Amniotic stem cell (primary cell): ENCODE data around the gene PTPRH.

ENCODE experiments used
- DNase-seq: peaks from one replicate; lab custom pipeline; 2025; lab: John Stamatoyannopoulos, UW

The PTPRH gene, protein sequence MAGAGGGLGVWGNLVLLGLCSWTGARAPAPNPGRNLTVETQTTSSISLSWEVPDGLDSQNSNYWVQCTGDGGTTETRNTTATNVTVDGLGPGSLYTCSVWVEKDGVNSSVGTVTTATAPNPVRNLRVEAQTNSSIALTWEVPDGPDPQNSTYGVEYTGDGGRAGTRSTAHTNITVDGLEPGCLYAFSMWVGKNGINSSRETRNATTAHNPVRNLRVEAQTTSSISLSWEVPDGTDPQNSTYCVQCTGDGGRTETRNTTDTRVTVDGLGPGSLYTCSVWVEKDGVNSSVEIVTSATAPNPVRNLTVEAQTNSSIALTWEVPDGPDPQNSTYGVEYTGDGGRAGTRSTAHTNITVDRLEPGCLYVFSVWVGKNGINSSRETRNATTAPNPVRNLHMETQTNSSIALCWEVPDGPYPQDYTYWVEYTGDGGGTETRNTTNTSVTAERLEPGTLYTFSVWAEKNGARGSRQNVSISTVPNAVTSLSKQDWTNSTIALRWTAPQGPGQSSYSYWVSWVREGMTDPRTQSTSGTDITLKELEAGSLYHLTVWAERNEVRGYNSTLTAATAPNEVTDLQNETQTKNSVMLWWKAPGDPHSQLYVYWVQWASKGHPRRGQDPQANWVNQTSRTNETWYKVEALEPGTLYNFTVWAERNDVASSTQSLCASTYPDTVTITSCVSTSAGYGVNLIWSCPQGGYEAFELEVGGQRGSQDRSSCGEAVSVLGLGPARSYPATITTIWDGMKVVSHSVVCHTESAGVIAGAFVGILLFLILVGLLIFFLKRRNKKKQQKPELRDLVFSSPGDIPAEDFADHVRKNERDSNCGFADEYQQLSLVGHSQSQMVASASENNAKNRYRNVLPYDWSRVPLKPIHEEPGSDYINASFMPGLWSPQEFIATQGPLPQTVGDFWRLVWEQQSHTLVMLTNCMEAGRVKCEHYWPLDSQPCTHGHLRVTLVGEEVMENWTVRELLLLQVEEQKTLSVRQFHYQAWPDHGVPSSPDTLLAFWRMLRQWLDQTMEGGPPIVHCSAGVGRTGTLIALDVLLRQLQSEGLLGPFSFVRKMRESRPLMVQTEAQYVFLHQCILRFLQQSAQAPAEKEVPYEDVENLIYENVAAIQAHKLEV

DNA sequence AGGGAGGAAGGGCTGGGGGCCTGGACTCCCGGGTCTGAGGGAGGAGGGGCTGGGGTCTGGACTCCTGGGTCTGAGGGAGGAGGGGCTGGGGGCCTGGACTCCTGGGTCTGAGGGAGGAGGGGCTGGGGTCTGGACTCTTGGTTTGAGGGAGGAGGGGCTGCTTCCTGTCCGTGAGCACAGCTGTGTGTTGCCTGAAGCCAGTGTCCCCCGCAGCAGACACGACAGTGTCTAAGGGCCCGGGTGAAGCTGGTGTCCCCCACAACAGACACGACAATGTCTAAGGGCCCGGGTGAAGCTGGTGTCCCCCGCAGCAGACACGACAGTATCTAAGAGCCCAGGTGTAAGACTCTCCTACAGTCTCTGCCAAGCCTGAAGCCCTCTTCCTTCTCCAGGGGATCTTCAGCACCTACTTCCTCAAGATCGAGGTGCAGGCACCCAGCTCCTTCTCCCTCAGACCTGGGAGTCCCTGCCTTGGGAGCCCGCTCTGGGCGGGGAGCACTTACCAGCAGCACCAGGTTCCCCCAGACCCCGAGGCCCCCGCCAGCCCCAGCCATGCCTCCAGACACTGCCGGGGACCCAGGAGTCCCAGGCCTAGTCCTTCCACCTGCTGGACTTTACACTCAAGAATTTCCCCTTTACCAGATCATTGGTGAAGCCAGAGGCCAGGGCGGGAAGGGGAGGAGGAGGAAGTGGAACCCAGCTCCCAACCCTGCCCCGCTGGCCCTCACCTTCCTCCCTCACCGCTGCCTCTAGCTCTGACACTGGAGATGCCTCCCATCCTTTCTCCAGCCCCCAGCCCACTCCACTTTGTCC, at the start of gene PTPRH:
PTPRH (minus strand) TSS at position 622 of the 813 bp plus-strand sequence; CDS start at position 554, 68 bp downstream.
- no peak for DNase-seq

DNA sequence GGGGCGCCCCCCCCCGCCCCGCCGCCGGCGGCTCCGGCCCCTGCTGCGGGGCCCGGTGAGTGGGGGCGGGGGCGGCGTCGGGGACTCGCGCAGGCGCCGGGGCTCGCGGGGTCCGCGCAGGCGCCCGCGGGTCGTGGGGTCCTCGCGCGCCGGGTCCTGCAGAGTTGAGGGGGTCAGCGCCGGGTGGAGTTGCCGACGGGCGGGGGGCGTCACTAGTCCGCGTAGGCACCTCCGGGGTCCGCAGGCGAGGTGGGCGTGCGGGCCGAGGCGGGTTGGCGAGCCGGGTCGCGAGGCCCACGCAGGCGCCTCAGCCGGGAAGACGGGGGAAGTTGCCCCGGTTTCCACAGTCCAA, 49.2 kb upstream of the PTPRH start:
- no peak for DNase-seq

DNA sequence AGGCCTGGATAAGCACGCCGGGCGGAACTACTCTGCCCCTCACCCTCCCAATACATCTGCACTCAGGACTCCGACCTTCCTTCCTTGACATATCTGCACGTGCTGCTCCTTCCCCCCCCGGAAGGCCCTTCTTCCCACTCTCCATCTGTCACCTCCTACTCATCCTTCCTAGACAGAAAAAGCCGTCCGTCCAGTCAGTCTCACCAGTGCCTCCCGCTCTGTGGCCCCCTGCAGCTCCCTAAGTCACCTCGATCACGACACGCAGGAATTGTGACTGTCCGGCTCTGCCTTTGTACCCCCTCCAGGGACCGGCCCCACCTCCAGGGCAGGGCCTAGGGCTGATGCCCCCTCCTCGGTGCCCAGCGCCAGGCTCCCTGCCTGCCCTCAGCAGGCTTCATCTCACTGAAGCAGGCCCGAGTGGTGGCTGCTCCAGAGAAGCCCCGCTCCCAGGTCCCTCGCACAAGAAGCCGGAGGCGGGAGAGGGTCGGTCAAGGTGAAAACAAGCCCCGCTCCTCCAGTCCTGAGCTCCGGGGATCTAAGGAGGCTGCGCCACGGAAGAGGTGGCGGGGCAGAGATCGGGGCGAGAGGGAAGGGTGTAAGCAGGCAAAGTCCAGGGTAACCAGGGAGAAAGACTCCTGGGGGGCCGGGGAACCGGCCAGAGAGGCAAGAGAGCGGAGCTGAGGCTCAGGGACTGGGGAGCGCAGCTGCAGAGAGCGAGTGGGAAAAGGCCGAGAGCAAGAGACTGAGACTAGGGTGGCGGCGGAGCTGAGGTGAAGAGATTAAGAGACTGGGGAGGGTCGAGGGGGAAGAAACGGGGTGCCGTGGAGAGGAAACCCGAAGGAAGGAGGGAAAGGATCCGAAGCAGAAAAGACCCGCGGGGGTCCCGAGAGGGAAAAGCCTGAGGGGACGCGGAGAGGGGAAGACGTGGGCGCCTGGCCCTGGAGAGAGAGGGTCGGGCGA, 48.4 kb upstream of the PTPRH start:
- DNase-seq = no peak

DNA sequence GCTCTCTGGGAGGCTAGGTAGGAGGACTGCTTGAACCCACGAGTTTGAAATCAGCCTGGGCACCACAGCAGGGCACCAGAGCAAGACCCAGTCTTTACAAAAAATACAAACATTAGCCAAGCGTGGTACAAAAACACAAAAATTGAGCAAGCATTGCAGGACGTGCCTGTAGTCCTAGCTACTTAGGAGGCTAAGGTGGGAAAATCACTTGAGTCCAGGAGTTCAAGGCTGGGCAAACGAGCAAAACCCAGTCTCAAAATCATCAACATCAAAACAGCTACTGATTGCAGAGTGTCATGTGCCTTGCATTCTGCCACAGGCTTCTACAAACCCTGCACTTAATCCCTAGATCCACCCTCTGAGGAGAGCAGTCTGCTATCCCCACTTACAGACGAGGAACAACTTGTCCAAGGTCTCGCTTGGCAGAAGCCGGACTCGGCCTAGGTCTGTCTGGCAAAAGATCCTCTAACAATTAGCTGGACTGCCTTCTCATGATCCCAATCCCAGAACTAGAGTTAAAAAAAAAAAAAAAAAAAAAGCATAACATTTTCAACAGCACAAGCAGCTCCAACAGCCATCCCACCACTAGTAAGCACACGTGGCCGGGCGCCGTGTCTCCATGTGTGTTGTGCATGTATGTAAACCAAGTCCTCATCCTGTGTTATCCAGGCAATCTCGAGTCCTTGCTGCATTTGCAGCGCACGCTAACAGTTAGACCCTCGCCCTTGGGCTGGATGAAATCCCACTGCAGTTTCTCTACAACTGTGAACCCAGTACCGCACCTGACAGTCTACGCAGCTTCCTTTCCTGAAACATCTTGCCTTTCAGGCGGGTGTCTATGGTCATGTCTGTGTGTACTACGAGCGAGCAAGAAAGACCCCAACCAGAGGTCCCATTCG, 47.5 kb upstream of the PTPRH start:
- DNase-seq = no peak

DNA sequence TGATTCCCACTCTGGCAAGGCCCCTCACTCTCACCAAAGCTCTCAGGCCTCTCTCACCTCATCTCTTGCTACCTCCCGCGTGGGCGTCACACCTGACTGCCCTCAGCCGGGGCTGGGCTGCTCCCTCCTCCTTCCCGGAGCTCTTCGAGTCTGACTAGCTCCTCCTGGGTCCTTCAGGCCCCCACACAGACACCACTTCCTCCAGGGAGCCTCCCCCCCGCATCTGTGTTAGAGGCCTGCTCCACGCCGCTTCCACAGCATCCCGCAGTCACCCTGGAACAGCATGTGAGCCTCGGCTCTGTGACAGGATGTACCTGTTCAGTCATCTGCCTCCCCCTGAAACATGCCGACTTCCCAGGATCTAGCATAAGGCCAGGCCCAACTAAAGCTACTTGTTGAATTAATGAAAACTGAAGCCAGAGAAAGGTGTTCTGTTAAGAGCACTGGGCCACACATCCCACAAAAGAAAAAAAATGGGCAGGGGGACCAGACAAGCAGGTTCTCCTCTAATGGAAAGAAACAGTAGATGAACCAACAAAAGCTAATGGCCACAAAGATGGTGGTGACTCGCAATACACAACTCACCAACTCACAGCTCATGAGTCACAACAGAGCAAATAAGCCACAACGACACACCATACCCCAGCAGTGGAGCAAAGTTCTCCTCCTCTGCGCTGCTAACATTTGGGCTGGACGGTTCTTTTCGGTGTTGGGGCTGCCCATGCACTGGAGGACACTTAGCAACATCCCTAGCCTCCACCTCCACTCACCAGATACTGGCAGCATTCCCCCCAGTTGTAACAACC, 46.5 kb upstream of the PTPRH start:
- no peak for DNase-seq

DNA sequence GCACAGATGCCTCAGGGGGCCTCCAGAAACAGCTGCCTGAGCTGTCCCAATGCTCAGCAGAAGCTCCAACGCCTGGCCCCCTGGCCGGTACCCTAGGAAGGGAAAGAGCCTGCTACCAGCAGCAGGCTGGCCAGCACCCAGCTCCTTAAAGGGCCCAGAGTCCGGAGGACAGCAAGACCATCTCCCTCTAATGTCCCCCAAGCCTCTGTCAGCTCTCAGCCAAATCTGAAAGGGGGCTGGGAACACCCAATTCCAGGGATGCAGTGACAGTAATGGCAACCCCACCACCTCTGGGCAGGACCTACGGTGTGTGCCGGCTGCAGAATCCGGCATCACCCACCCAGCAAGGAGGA, 45.3 kb upstream of the PTPRH start:
- DNase-seq = no peak

DNA sequence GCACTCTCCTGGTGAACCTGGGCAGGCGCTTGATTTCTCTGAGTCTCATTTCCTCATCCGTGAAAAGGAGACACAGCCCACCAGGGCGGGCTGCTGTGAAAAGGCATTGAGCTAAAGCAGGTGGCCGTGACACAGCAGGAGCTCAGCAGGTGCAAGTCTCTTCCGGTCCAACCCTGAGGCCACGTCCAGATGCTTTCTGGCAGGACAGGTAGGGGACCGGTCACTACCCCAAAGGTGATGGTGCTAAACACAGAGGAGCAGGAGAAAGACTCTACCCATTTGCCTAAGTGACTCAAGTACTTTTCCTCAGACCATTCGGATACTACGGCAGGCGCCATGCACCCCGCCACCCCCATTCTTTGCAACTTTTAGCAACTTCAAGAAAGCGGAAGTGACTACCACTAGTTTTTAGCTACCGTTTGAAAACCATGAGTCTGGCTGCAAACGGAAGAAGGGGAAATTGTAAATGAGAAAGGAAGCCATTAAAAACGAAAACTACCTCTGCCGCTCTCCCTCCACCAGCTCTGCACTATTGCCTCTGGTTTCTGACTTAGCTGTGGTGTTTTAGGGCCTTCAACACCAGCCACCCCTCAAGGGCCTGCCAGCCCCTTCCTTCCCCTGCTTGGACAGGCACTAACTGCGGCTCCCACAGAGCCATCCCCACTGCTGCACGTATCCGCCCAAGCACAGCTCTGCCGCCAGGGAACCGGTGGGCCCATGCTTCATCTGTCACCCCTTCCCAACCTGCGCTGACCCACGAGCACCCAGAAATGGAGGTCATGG, 44.7 kb upstream of the PTPRH start:
- no peak for DNase-seq

DNA sequence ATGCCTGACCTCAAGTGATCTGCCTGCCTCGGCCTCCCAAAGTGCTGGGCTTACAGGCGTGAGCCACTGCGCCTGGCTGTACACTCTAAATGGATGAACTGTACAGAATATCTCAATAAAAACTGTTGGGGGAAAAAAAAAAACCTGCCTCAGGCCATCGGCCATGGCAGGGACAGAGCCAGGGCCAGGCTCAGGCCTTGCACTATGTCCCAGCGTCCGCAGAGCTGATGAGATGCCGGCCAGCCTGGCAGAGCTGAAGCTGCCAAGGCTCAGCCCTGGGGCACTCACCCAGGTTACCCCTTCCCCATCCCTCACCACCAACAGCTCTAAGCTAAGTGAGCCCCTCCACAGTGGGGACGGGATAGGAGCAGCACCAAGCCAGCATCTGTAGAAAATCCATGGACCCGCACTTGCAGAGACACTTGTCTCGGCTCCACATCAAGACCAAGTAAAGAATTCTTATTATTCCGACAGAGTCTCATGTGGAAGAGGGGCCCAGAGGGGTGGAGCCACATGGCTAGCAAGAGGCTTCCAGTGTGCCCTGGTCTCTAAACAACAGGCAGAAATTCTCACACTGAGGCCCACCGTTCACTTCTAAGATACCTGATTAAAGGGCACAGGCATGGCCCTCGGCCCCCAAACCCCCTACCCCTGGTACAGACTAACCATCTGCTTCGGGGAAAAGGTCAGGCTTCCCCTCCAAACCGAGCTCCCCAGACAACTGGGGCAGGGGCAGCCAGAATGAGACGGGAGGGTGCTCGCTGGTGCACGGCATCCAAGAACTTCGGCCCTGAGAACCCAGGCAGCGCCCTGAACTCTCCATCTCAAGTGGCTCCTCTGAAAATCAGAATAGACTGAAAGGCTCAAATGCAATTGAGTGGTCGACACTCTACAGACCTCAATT, 43.7 kb upstream of the PTPRH start:
- DNase-seq = no peak

DNA sequence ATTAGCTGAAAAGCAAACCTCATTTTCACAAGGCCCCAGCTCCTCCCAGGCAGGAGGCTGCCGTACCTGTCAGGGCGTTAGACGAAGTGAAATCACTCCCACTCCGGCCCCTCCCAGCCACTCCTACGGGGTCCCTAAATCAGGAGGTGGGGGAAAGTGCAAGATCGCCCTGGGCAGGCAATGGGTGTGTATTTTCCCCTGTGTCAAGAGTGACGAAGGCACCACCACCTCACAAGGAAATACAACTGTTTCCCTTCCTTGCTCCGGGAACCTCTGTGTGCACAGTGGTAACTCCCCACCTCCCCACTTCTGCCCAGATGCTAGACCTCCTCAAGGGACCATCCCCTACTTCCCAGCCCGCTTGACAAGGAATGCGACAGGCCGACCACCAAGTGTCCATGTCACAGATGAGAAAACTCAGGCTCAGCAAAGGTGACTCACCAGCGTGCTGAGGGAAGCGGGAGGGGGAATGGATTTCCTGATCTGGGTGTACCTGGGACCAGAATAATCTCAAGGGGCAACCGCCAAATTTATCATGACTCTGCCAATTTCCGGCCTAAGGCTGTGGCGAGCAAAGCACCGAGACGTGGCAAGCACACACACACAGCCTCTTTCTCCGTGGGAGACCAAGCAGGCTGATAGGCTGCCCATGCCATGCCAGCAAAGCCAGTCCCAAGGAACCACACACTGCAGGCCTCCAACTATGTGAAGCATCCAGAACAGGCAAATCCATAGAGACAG, 42.2 kb upstream of the PTPRH start:
- DNase-seq = no peak

DNA sequence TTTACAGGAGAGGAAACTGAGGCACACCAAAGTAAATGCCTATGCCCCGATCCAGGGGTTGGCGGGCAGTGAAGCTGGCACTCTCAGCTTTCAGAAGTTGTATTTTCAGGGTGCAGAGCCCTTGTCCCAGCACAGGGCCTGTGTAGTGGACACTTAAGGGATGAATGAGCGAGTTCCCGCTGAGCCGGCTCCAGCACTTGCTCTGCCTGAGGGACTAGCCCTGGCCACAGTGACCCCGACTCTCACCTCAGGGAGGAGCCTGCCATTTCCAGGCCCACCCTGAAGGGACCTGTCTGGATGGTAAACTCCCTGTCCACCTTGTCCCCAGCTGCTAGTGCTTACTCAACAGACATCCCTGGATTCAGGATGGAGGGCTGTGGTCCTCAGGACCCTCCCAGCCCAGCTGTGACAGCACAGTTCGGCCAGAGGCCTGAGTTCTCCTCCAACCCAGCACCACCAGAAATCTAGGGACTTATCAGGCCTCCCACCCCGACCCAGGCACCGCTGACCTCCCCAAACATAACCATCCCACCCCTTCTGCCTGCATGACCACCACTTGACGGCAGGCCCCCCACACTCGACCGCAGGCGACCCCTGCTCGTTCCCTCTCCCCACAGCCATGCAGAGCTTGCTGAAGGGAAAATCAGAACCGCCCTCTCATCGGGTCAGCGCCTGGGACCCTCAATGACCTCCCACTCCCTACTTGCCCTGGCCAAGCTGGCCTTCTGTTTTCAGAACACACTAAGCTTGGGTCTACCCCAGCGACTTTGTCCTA, 41.1 kb upstream of the PTPRH start:
- DNase-seq = no peak

DNA sequence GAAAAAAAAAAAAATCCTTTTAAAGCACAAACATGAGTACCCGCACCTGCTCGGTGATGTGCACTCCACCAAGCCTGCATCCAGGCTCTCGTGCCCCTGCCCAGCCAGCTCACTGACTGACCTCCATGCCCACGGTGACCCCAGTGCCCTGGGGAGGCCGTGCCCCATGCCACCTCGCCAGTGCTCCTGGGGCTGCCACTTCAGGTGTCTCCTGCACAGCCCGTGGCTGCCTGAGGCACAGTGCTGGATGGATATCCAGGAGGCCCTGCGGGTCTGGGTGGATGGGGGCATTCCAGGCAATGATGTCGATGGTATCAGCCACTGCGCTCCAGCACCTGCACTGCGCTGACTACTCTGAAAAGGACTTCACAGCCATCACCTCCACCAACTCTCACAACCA, 40.5 kb upstream of the PTPRH start:
- no peak for DNase-seq

DNA sequence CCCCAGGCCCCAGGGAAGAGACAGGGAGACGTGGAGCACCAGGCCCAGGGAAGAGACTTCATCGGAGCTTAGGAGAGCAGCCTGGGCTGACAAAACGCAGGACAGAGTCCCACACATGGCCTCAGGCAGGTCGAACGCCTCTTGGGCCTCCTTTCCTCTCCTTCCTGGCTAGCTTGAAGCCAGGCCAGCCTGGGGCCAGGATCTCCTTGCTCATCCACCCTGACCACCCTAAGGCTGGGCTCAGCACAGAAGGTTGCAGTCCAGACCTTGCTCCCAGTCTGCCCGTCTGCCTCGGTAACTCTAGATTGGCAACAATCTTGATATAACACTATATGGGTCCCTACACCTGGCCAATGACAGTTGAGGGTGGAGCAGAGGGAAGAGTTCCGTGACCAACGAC, 39.4 kb upstream of the PTPRH start:
- DNase-seq = no peak

DNA sequence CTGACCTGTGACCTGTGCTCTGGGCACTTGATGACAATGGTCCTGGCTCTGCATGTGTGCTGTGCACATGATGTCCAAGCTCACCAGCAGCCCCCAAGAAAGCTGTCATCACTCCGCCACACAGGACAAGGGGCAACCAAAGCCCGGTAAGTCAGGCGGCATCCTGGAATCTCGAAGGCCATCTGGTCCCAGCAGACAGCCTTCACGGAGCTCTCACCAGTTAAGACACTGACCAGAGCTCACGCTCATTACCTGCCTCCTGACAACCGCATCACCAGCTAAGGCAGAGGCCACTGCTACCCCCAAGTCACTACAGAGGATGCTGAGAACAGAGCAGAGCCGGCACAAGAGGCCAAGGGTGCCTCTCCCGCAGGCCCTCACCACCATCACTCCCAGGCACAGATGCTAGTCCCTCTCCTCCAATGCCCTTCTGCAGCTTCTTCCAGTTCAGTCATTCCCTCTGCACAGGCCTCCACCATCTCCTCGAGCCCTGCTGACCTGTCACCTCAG, 38.9 kb upstream of the PTPRH start:
- no peak for DNase-seq

DNA sequence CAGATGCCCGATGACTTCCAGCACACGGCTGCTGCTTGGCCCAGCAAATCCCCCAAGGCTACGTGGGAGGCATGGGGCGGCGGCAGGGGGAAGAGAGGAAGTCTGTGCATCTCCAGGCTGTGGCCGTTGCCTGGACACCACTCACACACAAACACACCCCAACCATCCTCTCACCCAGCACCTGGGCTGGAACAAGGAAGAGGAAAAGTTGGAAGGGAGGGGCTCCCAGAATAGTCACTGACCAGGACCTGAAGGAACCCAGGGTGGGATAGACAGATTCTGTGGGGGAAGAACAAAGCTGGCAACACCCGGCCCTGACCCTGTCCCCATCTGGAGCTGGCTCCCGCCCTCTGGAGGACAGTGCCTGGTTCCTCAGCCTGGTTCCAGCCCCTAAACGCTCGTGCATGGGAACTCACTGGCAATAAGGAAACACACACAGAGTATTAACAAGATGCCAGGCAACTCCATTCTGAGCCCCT, 38.4 kb upstream of the PTPRH start:
- no peak for DNase-seq
